GM18907 (cell line): ENCODE data around the gene NPL.

ENCODE experiments used
- ATAC-seq: cut with Tn5 transposase; IDR thresholded peaks from one replicate; pipeline ENCODE4 v1.9.1; 2021; ENCODE audit warnings: mild to moderate bottlenecking, moderate library complexity; ENCODE audit not compliant: unreplicated experiment

Gene NPL

DNA sequence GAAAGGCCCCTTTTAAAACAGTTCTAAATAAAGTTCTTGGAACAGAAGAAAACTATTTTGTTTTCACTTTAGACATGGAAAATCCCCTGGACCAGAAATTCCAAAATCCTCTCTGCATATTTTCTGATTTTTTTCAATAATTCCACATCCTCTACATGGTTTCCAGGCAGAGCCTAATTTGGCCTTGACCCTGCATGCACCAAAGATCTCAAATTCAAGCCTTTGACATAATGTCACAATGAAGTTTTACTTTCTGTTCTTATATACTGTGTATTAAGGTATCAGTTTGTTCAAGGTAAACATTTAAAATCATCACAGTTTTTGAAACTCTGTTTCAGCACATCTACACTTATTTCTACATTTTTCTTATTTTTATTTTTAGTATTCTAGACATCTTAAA lies 12.2 kb upstream of the NPL start:
- no peak for ATAC-seq

DNA sequence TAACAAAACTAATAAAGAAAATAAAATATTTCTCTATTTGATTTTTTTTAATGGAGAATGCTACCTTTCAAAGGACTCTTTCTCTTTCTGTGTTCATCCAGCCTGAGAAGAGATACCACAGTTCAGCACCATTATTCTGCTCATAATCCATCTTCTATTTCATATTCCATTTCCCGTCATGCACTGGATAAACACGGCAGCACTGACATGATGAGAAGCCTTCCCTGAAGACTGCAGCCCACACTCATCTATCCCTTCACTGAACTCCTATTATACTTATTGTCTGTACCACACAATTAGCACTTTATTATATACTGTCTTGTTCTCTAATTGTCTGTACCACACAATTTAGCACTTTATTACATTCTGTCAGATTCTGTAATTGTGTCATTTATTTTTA lies 10.7 kb upstream of the NPL start:
- no peak for ATAC-seq

DNA sequence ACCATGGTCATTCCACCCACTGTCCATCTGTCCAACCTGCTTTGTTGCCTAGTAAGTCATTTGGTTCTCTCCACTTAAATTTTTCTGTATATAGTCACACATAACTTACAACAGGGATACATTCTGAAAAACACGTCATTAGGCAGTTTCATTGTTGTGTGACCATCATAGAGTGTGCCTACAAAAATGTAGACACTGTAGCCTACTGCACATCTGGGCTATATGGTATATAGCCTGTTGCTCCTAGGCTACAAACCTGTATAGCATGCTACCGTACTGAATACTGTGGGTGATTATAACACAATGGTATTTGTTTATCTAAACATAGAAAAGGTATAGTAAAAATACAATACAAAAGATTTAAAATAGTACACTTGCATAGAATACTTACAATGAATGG lies 10.0 kb upstream of the NPL start:
- no peak for ATAC-seq

DNA sequence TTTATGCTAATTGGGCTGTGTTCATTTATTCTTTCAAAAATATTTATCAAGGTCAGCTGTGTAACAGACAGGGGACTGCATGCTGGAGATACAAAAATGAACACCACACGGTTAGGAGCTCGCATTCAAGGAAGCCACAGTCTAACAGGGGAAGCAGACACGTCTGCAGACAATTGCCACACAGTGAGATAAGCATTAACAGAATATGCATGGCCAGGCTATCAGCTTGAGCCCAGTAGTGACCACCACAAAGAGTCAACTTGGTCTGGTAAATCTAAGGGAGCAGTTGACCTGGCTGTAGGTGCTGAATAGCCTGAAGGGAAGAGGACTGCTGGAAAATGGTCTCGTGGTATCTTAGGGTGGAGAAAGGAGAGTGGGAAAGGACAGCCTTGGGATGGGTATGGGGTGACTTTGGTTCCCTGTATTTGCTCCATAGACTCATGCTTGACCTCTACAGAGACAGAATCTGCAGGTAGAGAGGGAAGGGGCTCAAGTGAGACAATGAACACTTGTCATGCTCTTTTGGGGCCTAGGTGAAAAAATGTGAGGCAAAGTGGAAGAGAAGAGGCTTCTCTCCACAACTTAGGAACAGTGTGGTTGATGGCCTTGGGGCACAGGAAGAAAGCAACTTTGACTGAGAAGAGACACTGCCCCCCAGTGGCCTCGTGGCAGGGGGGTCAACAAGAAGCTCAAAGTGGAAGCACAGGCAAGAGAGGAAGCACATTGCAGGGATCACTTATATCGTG lies 7.6 kb upstream of the NPL start:
- peak; percentile 70 for ATAC-seq

DNA sequence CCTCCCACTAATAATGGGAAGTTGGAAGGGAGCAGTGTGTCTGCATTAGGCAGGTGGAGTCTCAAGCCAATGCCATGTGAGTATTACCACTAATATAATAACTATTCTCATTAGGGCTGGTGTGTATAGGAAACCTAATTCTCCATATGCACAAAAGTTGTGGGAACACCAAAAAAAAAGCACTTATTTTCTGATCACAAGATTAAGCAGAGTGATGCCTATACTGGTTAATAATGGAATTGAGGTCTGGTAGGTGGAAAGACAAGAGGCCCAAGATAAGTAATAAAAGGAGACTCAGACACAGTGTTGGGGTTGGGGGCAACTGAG lies 7.0 kb upstream of the NPL start:
- ATAC-seq: no peak

DNA sequence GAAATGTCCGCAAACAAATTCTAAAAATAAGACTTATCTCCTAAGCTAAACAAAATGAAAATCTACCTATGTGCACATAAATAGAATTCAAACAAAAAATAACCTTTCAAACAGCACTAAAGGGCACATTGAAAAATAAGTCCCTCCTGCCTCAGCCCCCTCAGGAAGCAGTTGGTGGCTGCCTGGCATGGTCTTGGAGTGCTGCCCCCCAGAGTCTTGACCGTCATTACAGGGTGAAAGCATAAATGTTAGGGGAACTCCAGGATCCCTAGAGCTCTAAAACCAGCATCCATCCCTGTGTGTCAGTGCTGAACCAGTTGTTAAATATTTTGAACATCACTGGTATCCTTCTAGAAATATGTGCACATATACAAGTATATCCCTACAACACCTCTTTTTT lies 6.5 kb upstream of the NPL start:
- ATAC-seq: no peak

DNA sequence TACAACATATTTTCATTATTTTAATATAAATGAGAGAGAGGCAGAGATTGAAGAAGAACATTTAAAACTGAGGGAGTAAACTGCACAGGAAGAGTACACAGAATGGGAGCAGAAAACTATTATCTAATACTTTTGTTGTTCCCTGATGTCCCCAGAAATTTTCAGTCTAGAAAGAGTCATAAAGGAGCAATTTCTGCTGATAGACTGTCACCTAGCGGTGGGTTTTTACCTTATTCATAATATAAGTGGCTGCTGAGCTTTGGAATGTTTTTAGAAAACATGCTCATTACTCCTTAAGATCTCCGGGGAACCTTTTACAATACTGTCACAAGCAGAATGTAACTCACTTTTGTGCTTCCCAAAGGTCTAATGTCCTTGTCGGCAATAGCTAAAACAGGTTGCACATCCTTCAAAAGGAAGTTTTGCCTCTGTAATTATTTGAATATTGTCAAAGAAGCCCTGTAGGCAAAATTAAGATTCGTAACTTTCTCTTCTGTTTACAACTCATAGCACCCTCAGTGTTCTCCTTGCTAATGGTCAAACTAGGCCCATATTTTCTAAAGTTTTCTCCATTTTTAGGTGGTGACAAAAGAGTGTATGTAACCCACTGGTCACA lies 4.9 kb upstream of the NPL start:
- no peak for ATAC-seq

DNA sequence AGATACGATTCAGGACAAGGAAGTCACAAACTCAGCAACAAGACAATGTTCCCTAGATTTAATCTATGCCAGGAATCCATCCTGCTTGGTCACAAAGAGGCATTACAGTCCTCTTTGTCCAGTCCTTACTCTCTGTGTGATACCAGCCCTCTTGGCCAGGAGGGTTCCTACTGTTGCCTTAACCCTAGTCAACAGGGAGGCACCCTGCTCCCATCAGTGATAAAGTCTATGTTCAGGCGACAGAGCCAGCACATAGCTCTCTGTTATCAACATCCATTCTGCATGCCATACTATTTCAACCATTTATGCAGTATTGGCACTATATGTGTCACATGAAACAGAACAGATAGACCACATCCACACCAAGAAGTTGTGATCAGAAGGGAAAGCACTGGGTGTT lies 4.4 kb upstream of the NPL start:
- ATAC-seq: no peak

DNA sequence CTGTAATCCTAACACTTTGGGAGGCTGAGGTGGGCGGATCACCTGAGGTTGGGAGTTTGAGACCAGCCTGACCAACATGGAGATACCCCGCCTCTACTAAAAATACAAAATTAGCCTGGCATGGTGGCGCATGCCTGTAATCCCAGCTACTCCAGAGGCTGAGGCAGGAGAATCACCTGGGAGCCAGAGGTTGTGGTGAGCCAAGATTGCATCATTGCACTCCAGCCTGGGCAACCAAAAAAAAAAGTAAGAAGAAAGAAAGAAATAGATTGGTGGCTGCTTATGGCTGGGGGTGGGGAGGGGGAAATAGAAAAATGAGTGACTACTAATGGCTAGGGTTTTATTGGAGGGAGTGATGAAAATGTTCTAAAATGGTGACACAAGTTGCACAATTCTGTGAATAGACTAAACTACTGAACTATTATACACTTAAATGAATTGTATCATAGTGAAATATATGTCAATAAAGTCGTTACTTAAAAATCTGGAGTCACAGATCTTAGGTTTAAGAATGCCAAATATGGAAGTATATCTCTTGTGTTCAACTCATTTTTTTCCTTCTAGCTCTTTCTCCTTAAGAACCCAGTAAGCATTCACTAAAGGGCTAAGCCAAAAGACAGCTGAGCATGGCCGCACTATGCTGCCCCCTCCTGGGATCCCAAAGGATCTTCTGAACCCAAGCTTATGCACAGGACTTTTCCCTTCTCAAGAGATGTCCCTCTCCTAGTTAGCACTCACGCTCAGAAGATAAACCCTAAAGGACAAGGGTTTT lies 3.2 kb upstream of the NPL start:
- no peak for ATAC-seq

DNA sequence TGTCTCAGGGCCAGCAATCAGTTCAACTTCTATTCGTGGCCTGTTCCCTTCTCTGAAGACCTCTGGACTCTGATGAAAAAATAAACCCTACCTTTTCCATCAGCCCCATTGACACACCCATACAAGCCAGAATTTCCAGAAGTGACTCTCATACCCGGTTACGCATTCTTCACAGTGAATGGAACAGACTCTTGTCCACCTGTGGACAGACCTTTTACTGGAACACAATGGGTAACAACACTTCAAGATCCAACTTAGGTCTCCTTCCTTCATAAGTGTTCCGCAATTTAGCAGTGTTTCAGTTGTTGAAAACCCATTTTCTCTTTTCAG lies 2.6 kb upstream of the NPL start:
- ATAC-seq: no peak

DNA sequence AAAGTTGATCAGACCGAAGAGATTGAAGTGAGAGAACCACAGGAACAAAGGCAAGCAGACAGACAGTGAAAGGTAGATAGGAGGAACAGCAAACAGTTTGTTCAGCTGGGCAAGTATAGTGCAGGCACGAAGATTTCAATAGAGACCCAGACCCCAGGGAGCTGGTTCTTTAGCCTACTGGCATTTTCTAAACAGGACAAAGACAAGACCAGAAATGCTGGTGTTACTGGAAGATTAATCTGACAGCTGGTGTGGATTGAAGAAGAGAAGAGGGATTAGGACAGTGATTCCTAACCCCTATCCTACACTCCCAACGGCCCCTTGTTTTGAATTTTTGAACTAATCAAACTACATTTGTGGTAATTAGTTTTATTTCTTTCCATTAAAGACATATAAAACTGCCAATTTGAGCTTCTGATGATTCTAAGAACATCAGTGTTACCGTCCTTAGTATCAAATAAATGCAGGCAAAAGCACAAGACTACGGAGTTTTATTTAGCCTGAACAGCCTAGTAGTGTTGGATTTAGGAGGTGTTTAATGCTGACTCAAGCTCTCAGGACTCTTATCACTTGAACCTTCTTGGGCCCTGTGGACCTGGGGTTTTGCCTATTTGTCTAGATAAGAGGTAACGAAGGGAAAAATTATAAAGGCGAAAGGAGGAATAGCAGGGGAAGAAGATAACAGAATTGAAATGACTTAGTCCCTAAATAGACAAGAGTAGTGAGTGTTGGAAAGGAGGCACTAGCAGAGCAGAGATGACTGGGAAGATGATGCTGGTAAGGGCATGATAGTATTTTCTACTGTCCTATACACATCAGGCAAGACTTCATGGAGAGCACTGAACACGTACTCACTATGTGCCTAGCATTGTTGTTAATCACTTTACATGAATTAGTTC lies 2.0 kb downstream of the NPL start:
- ATAC-seq: no peak

DNA sequence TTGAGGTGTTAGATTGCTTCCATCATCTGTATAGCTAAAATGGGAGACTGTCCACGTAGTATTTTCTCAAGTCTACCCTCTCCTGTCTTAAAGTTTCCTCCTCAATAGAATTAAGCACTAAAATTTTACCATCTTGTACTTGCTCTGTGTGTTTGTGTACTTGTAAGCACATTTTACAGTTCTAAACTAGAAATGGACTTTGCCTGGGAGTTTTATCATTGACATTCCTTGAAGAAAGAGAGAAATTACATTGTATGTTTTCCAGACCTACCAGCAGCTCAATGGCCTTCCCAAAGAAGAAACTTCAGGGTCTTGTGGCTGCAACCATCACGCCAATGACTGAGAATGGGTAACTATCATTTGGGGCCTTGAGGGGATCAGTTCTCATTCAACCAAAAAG lies 4.5 kb downstream of the NPL start:
- no peak for ATAC-seq

DNA sequence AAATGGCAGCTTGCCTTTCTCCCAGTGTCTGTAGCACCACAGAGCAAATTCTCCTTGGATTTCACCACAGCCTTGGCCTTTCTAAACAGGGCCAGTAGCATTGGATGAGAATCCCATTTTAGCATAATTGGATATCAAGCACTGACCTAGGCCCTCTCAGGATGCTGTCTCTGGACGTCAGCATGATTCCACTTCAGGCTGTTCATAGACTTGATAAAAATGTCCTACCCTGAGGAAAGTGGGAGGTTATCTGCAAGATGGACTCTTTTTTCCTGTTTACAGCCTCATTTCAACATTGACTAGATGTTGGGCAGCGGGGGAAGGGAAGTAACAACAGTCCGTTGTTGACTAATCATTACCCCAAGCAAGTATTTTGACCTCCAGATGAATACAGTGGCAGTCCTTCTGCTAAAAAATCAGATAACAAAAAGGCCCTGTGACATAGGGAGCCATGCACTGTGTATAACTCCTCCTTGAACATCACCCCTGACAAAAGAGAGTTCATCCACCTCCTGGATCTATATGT lies 5.2 kb downstream of the NPL start:
- no peak for ATAC-seq

DNA sequence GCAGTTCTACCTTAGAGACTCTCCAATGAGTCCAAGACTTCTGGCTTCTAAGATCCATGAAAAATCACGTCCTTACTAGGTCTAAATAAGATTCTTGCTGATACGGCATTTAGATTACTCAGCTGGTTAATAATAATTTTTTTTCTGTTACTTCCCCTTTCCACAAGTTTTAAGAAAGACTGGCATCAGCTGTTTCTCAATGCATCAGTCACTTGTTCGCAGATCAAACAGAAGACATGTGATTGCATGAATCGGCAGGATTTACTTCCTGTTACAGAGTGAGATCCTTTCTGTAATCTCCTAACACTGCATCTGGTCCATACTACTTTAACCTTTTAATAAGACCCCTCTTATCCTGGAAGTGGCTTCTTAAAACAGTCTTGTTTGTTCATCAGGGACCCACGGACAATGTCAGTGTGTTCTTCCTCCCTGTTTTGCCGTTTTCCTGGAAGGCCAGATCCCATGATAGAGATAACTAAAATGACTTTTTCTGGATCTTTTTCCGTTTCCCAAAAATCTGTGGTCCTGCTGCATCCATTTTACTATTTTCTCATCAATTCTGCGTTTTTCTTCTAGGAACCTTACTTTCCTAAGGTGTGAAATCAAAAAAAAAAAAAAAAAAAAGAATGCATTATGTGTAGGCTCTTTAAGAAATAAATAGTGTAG lies 6.1 kb downstream of the NPL start:
- ATAC-seq: no peak

DNA sequence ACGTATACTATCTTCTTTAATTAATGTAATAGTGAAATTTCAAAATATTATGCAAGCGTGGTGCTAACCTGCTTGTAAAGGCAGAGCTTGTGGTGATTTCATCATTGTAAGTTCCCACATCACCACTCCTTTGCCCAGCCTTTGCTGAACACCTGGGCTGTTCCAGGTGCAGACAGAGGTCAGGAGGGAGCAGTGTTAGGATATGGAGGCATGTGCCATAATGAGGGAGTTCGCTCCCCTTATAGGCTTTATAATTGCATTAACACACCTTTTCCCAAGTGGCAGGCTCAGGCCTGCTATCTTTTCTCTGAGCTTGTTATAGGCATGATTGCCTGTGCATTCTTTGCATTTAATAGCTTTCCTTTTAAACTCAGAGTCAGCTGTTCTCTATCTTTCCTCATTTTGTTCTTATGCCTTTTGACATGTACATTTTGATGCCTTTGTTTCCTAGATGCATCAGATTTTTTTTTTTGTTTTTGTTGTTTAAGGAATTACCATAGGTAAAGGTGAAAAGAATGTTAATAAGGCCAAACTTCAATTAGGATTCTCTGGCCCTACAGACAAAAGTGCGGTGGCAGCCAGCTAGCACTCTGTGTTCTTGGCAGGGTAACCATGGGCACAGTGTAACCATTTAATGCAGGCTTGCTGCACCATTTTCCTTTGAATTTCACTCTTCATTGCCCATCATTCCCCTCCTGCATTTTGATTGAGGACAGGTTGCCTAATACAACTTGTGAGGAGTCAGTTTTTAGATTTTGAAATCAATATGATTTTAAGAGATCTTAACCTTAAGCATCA lies 12.6 kb downstream of the NPL start:
- ATAC-seq: no peak

DNA sequence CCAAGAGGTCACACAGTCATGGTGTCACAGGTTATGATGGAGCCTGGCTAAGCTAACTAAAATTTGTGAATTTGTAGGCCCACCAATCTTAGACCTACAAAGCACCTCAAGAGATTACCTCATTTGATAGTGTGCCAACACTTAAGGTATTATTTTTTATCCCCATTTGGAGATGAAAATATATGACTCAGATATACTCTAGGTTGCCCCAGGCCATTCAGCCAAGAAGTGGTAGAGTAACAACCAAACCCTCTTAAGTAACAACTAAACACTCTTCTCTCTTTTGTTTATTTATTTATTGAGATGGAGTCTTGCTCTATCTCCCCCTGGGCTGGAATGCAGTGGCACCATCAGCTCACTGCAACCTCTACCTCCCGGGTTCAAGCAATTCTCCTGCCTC lies 14.3 kb downstream of the NPL start:
- ATAC-seq: no peak

DNA sequence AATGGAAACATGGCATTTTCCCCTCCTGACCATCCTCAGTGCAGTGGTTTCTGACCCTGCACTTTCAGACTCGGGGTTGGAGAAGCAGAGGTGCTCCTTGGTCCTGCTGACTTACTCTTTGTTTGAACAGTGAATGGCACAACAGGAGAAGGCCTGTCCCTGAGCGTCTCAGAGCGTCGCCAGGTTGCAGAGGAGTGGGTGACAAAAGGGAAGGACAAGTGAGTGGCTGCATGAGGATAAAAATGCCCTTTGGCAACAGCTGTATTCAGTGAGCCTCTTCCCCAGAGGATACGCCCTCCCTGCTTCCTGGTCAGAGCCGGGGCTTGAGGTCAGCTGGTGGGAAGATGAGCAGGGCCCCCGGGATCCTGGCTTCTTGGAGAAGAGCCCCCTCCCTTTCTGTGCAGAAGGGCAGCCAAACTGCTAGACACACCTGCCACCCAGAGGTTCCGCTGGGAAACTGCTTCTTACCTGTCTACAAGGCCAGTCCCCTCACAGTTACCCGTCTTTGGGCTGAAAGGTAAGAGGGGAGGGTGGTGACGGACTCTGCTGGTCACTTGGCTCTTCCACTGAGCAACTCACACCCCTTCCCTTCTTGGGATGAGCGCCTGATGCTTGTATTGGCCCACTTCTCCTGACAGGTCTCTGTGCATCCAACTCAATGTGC lies 16.6 kb downstream of the NPL start:
- ATAC-seq: no peak

DNA sequence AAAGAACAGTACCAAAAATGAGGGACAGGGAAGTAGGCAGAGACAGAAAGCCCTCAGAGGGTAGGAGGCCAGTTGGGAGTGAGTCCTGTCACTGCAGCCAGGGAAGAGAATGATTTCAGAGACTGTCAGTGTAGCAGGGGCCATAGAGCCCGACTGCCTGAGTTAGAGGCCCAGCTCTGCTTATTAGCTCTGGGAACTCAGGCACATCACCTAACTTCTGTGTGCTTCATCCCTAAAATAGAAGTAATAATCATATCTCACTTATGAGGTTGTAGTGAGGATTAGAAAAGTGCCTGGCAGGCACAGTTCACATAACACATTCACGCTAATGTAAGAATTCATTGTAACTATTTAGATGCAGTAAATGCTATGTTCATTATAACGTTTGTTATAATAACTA lies 18.3 kb downstream of the NPL start:
- no peak for ATAC-seq

DNA sequence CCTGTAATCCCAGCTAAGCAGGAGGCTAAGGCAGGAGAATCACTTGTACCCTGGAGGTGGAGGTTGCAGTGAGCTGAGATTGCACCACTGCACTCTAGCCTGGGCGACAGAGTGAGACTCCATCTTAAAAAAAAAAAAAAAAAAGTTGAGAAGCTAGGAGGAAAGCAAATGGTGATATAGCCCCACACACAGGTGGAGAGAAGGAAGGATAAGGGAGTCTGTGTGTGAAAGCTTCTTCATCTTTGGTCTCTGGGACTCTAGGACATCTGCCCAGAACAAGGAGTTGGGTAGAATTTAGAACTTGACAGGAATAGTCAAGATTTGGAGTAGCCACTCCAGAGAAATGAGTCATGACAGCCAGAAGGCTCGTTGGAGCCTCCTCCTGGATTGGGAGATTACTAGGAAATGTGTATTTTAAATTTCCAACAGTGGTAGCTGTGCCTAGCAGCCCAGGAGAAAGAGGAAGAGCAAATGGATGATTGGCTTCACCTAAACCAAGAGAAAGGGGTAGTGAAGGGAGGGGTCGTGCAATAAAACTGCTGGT lies 19.9 kb downstream of the NPL start:
- no peak for ATAC-seq
